Activated CD4-positive, alpha-beta T cell treated with anti-CD3 and anti-CD28 coated beads, Interleukin-2, amount 50 U/mL, for 1 hour (primary cell): ENCODE data around the gene MATN1.
A peak's percentile ranks its signal among the peaks of the same experiment; 100 is the strongest.

Source experiments
- DNase-seq: peaks from one replicate; pipeline ENCODE4 v3.0.0-alpha.2; 2020

Gene MATN1

DNA sequence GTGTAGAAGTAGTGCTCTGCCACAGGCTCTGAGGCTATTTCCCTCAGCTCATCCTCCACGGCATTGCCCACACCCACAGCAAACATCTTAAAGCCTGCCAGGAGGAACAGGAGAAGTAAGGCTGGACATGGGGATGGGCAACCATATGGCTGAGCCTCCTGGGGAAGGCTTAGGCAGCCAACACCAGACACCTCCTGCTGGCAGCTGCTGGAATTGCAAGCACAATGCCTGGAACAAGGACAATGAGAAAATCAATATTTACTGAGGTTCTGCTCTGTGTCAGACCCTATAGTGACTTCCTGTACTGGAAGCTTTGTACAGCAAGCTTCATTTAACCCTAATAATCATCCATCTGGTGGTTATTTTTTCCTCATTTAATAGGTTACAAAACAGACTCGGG is 8.2 kb downstream of the MATN1 start:
- DNase-seq = no peak

DNA sequence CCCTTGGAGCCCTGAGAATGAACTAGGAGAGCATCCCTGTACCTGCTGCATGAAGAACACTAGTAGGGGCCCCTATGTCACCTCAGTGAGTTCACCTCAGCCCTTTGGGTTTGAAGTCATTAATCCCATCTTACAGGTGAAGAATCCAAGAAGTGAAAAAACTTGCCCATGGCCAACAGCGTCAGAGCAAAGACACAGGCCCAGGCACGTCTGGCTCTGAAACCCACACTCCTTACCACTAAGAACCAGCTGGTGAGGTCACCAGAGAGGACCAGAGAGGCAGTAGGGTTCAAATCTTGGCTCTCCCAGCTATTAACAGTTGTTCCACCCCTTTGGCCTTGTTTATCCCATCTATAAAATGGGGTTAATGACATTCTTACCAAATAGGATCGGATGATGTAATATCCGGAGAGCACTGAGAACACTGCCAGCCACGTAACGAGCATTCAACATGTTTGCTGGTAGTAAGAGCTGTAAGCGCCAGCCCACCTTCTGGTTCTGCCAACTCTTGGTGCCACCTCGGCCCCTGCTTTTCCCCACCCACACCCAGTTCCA is 8.8 kb downstream of the MATN1 start:
- no peak for DNase-seq

DNA sequence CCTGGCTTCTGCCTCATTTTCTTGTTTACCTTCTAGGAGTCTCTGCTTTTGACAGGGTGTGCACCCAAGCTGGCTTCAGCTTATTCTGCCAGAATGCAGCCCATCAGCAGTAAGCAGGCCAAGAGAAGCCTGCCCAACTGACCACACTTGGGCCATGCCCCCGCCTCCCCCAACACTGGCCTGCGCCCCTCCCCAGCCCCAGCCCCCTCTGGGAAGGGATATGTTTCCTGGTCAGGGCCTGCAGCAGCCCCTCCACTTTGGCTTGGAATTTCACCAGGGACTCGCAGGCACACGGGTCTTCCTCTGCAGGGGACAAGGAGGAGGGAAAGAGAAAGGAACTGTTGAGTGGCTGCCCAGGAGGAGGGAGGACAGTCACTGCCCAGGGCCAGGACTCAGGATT is 9.4 kb downstream of the MATN1 start:
- DNase-seq = no peak

DNA sequence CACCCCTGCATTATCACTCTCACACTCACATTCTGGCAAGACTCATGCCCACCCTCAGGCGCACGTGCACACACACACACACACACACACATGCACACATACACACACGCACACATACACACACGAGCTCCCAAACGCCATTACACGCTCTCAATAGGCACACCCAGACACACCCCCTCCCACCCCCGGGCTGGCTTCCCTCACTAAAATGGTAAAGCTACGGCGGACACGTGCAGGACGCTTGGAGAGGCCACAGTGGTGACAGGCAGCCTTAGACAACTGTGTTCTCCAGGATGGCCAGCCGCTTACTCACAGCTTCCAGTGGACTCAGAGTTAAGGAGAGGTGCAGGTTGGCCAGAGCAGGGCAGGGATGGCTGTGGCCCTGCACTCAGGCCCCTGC is 10.1 kb downstream of the MATN1 start:
- DNase-seq = no peak

DNA sequence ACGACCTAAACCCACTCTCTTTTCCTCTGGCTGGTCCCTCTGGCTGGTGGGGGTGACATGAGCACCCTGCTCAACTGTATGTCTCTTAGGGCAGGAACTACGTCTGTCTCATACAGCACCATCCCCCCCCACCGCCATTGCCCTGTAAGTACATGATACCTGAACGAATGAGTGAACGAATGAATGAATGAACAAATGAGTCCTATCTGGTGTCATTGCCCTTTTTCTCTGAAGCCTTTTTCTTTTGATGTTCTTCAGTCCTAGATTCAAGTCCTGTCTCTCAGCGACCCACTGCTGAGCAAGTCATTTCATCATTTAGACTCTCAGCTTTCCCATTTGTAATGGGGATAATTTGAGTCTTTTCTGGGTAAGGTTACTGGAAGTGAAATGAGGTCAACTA is 10.8 kb downstream of the MATN1 start:
- no peak for DNase-seq

DNA sequence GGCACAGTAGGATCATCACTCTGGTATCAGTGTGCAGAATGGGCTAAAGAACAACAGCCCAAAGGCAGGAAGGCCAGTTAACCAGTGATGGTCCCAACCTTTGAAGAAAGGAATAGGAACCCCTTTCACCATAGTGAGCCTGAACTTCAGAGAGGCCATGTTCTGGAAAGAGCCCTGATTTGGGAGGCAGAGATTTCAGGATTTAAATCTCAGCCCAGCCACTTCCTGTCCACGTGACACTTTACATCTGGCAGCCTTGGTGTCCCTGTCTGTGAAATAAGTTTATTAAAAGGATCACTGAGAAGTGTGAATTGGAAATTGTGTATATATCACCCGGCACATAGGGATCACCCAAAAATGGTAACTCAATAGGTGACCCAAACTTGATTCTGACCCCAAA is 13.0 kb downstream of the MATN1 start:
- DNase-seq = no peak

DNA sequence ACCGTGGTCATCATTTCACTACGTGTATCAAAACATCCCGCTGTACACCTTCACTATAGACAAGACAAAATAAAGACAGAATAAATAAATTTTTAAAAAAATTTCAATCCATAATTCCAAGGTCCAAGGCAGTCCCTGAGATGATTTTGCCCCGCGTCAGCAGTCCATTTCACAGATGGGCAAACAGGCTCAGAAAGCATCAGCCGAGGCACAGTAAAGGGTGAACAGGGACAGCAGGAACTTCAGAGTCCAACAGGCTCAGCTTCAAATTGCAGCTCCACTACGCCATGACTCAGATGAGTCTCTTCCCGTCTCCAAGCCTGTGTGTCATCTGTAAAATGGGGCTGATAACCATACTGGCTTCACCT is 15.0 kb downstream of the MATN1 start:
- DNase-seq = no peak

DNA sequence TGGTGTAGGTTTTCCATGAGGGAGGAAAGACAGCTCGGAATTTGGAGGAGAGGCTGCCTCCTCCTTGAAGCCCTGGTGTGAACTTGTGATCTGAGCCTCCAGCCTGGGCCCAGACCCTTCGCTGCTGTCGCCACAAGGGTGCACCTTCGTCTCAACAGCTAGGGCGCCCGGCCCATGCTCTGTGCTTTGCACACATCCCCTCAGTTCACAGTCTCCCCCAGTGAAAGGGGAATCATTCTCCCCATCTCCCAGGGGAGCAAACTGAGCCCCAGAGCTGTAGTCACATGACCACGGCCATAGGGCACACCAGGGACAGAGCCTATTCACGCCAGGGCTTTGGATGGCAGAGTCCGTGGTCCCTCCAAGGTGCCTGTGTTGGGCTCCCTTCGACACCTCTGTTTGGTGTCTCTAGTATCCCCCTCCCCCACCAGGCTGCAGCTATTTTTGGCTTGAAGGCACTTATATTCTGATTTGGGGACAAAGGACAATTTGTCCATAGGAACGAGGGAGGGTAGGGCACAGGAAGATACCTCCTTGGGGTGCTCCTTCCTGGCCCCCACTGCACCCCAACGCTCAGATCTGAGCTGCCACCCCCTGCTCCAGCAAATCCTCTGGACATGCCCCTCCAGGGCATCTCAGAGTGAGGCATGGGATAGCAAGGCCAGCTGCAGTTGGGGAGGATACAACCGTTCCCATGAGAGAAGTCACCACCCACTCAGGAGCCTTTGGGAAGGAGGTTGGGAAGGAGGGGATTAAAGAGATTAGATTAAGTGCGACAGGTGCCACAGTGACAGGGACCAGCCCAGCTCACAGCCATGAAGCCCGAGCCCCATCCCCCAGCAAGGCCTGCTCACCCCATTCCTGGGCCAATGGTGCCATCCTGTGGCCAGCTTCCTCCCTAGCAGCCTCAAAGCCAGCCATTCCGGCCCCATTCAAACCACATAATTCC is 15.7 kb downstream of the MATN1 start:
- DNase-seq = peak; percentile 60

DNA sequence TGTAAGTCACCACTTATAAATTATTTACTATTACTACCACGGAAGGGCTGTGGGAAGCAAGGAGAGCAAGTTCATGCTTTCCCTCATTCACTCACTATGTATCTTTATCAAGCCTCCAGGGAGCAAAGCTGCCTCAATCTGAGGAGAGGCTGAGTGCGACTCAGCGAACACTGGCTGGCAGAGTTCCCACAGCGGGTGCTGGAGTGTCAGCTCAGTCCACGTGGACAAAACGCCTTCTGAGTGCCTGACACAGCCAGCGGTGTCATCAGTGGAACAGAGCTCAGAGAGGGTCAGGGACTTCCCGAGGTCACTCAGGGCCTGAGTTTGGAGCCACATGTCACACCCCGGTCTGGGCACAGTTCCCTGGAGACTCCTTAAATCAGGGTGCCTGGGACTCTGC is 16.9 kb downstream of the MATN1 start:
- DNase-seq = no peak

DNA sequence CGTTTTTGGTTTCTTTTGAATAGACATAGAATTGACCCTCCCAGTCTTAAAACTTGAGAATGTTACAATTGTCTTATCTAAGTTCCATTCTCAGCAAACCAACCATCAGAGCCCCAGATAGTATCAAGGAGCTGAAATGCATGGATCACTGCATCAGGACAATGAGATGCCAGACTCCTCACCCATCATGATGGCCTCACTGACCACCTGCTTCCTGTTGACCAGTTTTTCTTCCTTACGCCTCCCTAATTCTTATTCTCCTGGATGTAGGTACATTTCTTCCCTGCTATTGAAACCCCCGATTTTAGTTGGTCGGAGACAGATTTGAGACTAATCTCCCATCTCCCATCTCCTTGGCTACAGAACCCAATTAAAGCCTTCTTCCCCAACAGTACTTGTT is 17.7 kb downstream of the MATN1 start:
- no peak for DNase-seq

DNA sequence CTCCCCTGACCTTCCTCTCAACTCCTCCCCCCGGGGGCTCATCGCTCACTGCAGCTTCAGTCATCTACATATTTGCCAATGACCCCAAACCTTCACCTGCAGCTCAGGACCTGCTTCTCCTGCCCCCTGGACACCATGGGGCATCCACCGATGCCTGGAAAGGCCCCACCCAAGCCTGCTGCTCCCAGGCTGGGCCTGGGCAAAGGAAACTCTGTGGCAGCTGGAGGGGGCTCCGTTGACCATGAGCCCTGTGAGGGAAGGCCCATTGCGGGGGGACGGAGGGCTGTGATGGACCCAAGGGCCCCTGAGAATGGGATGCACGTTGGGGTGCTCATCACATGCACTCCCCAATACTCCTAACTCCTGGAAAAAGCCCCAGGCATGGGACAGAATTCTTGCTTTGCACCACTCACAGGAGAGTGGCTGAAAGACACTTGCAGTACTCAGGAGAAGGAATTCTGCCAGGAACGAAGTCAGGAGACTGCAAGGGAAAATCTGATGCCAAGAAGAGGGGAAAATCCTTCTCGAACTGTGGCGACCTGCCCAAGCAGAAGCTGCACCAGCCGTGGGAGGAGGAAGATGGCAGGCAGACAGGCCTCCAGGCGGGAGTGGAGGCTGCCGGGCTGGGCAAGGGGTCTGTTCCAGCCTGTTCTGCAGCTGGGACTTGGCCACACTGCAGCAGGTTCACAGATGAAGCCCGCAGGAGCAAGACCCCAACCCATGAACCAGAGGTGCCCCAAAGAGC is 18.4 kb downstream of the MATN1 start:
- DNase-seq = no peak

DNA sequence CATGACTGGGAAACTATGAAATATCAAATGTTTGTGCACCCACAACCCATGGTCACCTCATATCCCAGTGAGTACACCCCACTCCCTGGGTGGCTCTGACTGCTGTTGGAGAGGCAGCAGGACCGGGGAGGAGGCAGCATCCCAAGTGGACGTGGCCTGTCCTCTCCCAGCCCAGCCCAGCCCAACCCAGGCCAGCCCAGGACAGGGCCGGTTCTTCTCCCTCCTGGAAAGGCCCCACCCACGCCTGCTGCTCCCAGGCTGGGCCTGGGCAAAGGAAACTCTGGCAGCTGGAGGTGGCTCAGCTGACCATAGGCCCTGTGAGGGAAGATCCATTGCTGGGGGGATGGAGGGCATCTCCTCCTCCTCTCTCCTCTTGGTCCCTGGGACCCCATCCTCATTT is 19.1 kb downstream of the MATN1 start:
- DNase-seq = no peak

DNA sequence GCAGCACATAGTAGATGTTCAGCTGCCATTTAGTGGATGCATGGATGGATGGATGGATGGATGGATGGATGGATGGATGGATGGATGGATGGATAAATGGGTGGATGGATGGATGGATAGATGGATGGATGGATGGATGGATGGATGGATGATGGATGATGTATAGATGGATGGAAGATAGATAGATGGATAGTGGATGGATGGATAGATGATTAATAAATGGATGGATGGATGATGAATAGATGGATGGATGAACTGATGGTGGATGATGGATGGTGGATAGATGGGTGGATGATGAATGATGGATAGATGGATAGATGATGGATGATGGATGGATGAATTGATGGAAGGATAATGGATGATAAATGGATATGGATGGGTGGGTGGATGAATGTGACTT is 20.6 kb downstream of the MATN1 start:
- no peak for DNase-seq

DNA sequence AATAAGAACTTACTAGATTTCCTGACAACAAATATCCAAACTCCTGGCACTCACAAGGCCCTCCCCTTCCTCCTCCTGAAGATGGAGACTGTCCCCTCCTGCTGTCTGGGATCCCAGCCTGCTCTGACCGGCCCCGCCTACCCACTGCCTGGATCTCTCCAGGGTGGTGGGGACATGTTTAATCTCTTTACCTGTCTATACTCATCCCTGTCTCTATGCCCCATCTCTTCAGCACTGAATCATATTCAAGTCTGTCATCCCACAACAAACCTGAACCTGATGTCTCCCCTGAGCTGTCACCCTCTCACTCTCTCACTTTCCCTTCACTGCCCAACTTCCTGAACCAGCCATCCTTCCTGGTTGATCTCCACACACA is 22.1 kb downstream of the MATN1 start:
- DNase-seq = no peak

DNA sequence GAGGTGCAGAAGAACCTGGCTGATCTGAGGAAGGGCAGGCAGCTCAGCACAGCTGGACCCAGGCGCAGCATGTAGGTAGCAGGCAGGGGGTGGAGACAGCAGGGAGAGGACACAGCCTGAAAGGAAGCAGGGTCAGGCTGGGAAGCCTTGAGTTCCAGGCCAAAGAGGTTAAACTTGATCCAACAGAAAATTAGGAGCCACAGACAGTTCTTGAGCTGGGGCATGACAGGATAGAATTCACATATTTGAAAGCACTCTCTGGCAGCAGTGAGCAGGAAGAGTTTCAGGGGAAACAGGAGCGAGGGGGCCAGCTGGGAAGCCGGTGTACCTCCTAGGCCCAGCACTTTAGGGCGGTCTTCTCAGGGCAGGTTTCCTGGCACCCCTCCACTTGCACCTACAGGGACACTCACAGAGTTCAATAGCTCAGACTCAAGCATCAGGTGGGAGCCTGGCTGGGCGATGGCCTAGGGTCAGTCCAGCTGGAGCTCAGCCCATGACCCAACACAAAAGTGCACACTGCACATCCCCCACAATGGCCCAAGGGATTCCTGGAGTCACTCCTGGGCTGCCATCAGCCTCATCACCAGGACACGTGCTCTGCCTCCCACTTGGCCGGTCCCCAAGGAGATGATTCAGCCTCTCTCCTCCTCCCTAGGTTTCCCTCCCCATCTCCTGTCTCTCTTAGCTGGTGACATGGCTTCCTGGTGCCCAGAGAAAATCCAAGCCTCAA is 22.7 kb downstream of the MATN1 start:
- no peak for DNase-seq

DNA sequence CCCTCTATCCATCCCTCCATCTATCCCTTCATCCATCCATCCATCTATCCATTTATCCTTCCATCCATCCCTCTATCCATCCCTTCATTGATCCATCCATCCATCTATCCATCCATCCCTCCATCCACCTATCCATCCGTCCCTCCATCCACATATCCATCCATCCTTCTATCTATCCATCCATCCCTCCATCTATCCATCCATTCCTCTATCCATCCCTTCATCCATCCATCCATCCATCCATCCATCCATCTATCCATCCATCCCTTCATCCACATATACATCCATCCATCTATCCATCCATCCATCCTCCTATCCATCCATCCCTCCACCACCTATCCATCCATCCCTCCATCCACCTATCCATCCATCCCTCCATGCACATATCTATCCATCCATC is 23.6 kb downstream of the MATN1 start:
- no peak for DNase-seq

DNA sequence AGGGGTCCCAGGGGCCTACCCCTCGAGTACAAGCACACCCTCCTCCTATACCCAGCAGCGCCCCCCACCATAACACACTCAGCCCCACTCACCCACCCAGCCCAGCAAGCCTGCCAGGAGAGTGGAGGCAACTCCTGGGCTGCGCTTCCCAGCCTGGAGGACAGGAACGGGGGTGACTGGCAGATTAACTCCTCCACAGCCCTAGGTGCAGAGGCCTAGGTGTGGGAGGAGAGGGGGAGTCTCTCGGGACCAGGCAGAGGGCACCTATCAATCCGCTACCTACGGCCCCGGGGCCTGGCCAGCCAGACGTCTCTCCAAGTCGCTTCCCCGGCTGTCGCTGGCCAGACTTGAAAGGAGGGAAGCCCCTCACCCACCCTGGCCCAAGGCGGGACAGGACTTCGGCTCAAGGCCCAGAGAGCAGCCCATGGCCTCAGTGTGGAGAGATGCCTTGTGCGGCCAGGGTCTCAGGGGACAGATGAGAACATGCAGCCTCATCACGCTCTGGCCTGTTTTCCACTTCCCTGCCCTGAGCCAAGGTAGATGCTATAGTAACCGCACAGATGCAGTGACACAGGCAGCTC is 24.9 kb downstream of the MATN1 start:
- no peak for DNase-seq

DNA sequence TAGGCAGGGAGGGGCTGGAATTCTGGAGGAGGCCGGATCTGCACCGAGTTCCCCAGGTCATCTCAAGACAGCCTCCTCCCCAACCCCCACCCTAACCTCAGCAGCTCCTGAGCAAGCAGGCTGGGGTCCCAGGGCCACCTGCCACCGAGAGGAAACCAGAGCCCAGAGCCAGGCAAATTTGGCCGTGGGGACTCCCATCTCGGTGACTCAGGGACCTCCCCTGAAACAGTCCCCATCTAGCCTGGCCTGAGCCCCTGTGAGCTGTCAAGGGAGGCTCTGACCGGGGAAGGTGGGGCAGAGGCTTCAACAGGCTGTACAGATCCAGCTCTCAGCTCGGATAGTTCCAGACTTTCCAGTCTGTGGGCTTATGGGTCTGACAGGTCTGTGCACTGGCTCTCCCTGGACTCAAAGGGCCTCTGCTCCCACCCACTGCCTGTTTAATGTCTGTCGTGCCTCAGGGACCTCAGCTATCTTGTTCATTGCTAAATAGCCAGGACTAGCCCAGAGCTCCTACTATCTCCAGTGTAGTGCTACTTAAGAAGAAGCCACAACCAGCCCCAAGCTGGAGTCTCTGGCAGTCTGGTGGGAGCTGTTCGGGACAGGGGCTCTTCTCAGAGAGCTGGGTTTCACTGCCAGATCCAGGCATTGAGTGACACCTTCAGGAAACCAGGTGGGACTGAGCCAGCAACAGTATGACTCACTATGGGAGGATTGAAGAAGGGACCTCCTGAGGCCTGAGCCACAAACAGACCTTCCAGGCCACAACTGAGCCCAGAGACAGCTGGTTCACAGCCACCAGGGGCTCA is 25.6 kb downstream of the MATN1 start:
- DNase-seq = no peak

DNA sequence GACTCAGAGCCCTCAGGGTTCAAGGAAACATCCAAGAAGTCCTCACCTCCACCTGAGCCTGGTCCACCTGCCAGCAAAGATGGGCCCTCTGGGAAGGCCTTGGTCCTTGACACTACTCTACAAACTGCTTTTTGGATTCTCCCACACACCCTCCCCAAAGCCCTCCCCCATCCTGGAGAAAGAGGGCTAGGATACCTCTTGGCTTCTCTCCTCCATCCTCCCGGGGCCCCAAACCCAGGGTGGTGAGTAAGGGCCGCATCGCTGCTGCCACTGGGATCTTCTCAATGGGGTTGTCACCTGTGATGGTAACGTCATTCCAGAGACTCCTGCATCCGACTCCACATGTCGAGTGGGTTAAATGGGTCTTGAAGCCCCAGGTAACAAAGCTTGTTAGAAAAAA is 26.6 kb downstream of the MATN1 start:
- no peak for DNase-seq

DNA sequence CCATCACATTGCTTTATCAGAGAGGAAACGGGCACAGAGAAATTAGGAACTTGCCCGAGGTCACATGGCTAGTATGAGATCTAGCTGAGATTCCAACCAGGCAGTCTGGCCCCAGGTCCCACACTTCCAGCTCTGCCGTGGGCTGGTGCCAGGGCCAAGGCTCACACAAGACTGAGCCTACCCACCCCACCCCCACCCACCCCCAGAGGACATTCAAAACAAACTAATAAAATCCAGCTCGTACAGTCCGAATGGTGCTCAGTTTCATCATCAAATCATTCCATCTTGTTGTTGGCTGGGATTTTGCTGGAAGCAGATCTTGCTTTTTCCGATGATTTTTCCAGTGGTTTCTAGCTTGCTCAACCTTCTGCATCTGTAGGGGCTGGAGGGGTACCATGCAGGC is 27.9 kb downstream of the MATN1 start:
- no peak for DNase-seq

DNA sequence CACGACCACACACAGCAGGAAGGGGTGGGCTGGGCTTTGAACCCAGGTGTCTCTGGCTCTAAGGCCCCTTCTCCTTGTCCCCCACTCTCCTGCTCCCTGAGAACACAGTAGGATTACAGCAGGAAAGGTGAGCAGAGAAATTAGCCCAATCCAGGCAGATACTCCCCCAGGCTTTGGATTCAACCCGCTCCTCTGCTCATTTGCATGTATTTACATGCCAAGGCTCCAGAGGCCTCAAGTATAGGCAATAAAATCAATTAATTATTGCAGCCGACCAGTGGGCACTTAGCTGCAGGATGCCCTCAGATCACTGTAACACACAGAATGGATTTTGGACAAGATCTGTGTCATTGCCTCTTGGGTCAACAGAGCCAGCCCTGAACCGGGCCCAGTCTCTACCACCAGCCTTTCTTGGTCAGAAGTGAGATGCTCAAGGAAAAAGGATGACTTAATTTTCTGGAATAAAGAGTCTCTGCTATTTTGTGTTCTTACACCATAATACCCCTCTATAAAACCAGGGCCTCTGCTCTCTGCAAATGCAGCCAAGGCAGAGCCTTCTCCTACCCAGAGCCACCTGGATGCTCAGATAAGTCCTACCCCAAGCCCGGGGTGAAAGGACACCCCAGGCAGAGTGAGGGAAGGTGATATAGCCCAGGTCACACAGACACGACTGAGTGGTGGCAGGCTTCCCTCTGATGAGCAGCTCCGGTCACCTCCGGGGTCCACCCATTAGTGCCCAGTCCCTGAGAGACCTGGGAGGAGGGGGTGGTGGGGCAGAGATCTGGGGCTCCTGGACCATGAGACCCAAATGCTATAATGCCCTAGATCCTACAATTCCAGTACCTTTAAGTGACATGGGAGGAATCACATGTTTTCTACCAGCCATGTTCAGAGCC is 28.9 kb downstream of the MATN1 start:
- DNase-seq = no peak
